Nucleus accumbens (tissue), 56 donors: ENCODE data around the gene VKORC1.
A peak's percentile ranks its signal among the peaks of the same experiment; 100 is the strongest.
"Not testable (repeated sequence)": the region's sequence is repeated elsewhere in the genome, so short reads cannot be mapped to it uniquely, and the experiment has no call there.

Experiments
- DNase-seq, 56 donors: peaks; one replicate each; lab custom pipeline; 2025; lab: John Stamatoyannopoulos, UW

The VKORC1 gene

DNA sequence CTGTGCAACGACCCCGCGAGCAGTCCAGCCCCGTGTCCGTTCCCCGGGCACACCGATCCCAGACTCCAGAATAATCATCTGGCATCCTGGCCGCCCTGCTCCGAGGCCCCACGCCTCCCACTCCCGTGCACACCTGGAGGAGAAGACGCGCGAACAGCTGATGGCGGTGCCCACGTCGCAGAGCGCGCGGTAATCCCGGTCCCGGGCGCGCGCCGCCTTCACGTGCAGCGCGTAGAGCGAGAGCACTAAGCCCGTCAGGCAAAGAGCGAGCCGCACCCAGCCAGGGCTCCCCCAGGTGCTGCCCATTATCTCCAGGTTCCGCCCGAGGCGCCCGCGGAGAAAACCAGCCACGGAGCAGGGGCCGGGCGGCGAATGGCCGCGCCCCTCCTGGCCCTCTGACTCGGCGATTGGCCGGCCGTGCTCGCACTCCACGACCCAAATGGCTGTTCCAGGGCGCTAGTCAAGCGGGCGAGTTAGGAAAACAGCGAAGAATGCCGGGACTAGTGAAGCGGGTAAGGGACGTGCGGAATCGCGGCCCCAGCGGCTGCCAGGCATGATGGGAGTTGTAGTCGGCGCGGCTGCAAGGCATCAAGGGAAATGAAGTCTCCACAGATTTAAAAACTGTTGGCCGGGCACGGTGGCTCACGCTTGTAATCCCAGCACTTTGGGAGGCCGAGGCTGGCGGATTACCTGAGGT lies at the start of gene VKORC1:
Gene VKORC1, minus strand, starts transcription at position 374 of the 697 bp plus-strand sequence. Its CDS starts 68 bp downstream, at position 306.
- peak; percentile 47 to 97 (median 90) for DNase-seq

DNA sequence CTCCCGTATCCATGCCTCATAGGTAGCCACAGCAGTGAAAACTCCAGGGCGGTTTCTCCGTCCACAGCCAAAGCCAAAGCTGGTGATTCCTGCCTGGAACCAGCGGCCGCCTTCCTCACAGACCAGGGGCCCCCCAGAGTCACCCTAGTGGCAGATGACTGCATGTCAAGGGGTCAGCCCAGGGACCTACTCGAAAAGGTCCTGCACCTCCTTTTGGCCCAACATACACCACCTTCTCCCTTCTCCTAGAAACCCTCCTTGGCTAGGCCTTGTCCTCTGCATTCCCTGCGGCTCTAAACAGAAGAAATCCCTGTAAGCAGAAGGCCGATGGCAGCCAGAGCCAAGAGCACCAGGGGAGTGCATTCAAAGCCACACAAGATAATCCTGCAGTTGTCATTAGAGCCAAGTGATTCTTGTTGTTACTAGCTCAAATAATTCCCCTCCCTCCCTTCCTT lies 49.1 kb upstream of the VKORC1 start:
- DNase-seq: no peak

DNA sequence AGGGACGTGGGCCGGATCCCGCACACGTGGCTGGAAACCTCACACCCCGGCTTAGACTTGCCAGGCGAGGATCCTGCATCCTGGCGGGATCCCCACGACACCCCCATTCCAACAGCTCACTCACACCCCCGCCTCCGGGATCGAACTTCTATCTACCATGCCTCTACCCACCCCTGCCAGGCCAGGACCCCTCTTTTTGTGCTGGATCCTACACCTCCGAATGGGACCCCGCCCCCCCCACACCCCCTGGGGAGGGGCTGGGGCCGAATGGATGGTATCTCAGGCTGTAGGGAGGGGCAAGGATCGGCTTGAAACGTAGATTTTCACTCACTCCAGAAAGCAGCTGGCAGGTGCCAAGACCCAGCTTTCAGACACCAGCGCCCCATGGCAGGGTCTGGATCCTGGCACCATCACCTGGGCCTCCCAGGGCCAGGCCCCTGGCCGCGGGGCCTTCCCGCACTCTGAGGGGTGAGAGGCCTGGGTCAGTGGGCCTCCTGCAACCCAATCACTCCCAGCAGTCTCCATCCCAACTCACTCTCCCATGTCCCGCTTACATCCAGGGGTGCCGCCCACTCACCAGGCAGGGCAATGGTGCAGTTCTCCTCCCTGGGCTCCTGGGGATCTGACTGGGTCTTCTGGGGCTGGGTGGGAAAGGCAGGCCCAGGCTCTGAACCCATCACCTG lies 48.6 kb upstream of the VKORC1 start:
- no peak for DNase-seq

DNA sequence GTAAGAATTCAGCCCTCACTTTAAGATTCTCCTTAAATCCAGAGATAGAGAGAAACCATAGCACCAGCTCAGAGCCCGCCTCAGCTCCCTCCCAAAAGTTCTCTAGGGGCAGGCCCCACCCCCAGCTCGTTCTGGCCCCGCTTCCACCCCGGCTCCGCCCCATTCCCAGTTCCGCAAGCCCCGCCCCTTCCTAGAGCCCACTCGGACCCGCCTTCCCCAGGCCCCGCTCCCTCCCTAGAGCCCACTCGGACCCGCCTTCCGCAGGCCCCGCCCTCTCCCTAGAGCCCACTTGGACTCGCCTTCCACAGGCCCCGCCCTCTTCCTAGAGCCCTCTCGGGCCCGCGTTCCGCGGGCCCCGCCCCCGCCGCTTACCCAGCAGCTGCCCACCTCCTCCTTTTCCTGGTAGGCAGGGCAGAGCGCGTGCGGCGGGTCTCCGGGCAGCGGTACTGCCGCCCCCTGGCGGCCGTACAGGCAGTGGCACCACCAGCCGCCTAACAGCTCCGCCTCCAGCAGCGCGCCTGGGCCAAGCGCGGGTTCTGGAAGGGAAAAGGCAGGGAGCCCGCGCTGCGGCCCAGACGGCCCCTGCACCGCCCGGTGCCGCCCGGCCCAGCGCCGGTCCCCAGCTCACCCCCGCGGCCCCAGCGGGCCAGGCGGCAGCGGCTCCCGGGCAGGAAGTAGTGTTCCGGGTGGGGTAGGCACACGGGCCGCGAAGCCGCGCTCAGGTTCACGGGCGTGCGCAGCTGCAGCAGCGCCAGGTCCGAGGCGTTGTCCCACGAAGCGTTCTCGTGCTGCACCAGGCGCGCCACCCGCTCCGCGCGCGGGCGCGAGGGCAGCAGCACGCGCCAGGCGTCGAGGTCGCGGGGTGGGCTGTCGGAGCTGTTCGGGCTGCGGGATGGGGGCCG lies 47.8 kb upstream of the VKORC1 start:
- DNase-seq: peak; percentile 71 to 99 (median 96)

DNA sequence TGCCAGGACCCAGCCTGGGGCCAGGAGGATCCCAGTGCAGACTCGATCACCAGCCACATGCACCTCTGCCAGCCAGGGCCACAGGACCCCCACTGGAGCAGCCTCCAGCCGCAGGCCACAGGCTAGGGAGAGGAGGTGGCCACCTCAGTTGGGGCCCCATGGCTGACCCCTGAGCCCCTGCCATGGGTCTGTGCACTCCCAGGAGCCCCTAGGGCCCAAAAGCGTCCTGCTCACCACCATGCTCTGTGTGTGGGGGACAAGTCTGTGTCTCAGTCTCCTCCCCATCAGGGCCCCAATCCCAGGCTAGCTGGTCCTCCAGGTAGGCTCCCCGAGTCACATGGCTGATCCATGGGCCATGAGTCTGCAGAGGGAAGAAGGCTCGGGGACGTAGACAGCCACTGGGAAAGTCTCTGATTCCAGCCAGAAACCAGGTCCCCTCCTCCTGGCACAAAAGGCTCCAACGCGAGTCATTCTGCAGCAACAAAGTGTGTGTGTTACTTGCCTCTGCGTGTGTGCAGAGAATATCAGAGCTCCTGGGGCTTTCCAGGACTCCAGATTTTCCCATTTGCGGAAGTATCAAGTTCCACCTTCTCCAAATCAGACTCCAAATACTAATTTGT lies 47.0 kb upstream of the VKORC1 start:
- DNase-seq: peak in 8 of 56 donors; percentile 20 to 58 (median 41)

DNA sequence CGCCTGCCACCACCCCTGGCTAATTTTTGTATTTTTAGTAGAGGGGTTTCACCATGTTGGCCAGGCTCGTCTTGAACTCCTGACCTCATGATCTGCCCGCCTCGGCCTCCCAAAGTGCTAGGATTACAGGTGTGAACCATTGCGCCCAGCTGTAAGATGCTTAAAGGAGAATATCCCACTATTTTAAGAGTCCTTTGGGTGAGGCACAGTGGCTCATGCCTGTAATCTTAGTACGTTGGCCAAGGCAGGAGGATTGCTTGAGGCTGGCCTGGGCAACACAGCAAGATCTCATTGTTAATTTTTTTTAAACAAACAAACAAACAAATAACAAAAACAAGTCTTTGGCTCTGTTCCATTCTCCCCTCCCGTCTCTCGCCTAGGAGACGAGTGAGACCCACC lies 46.5 kb upstream of the VKORC1 start:
- DNase-seq: not testable (repeated sequence)

DNA sequence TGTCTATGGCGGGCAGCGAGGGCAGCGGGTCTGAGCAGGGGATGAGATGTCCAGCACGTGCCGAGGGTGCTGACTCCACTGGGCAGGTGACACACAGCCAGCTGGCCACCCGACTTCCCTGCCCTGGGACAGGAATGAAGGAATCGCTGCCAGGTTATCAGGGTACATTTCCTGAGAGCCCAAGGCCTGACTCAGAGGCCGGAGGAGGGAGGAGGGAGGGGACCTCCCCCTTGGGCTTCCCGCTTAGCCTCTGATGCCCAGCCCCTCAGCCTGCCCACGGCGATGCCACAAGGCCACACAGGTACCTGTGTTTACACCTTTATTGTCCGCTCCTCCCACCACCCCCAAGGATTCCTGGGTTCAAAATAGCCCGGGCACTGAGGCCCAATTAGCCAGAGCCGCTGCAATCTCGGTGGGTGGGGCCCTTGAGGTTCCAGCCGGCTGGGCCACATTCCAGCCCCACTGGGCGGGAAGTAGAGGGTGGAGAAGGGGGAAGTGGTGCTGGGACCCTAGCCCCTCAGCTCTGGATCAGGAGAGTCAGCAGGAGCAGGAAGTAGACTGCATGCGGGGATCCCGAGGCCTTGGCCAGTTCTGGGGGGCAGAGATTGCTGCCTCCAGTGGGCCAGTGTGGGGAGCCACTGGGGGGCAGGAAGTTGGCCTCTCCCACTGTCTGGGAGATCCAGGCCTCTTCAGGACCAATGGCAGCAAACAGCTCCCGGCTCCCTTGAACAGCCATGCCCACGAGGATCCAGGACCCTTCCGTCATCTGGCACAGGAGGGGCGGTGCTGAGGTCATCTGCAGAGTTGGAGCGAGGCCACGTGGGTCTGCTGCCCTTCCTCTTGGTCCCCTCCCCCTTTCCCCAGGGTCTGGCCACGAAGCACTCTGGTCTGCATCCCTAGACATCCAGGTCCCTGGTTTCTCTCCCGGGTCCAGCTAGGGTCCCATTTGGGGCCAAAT lies 44.3 kb upstream of the VKORC1 start:
- DNase-seq: no peak

DNA sequence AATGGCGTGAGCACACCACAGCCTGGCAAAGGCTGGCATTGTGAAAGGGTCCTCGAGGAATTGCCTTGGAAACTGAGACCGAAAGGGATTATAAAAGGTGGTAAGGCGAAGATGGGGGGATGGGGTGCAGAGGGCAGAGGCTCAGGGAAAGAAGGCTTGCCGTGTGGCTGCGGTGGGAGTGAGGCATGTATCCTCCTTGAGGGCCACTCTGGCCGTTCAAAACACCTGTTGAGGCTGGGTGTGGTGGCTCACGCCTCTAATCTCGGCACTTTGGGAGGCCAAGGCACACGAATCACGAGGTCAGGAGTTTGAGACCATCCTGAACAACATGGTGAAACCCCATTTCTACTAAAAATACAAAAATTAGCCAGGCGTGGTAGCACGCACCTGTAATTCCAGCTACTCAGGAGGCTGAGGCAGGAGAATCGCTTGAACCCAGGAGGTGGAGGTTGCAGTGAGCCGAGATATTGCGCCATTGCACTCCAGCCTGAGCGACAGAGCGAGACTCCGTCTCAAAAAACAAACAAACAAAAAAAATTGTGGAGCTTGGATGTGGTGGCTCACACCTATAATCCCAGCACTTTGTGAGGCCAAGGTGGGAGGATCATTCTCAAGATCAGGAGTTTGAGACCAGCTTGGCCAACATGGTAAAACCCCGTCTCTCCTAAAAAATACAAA lies 42.4 kb upstream of the VKORC1 start:
- DNase-seq: not testable (repeated sequence)

DNA sequence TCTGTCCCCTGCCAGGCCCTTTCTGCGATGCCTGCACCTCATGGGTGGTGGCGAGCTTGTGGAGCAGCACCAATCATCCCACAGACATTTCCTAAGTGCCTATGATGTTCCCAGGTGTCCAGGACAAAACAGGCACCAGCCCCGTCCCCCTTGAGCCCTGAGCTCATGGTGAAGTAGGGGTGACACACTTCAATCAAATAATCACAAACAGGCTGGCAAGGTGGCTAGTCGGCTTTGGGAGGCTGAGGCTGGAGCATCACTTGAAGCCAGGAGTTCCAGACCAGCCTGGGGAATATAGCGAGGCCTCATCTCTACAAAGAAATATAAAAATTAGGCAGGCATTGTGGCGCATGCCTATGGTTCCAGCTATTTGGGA lies 41.7 kb upstream of the VKORC1 start:
- DNase-seq: no peak

DNA sequence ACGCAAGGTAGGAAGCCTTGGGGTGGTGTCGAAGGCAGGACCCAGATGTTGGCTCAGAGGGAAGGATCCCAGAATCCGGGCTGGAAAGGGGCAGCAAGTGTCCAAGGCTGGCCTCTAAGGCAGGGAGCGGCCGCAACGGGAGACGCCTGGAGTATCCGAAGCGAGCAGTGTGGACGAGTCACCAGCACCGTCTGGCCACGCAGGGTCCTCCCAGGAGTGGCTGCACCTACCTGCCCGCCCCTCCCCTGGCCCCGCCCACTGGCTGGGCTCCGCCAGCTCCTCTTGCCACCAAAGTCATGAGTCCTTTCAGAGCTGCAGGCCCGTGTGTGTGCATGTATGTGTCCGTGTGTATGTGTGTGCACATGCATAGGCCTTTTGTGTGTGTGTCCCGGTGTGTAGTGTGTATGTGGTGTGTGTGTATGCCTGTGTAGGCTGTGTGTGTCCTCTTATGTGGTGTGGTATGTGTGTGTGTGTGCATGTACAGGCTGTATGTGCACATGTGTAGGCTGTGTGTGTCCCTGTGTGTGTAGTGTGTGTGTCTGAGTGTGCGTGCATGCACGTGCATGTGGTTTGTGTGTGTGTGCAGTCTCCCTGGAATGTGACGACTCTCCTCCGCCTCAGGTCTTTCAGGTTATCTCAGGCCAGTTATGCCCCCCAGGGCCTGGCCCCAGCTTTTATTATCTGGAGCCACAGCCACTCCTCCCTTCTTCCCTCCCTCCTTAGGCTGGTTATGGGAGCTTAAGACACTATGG lies 41.1 kb upstream of the VKORC1 start, which contains the start of gene PRSS8:
Gene PRSS8, minus strand, starts transcription at position 193 of the 752 bp plus-strand sequence. CDS start 229 bp downstream, outside the sequence.
- peak in 1 of 56 donors; percentile 10 for DNase-seq

DNA sequence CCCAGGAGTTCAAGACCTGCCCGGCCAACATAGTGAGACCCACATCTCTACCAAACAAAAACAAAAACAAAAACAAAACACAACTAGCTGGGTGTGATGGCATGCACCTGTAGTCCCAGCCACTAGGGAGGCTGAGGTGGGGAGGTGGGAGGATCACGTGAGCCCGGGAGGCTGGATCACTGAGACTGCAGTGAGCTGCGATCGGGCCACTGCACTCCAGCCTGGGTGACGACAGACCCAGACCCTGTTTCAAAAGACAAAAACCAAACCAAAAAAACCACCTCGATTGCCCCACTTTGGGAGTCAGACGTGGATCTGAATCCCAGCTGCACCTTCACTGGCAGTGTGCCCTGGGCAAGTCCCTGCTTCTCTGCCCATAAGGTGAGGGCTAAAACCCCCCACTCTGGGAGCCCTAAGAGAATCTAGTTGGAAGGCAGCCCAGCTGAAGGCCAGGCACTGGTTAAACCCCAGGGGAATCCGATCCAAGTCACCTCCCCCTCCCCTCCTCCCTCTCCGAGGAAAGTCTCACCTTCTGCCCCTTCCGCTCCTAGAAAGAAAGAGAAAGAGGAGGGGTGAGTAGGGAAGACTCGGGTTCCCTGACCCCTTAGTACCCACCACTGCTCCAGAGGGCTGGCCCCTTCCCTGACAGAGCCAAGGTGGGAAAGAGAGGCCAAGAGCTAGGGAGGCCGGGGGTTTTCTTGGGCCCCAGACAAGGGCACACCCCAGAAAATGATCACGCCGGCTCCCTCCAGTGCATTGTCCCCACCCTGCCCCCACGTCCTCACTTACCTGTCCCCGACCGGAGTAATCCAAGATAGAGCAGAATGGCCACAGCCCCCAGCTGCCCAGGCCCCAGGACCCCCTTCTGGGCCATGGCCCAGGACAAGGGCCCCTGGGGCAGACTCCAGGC lies 40.3 kb upstream of the VKORC1 start:
- no peak for DNase-seq

DNA sequence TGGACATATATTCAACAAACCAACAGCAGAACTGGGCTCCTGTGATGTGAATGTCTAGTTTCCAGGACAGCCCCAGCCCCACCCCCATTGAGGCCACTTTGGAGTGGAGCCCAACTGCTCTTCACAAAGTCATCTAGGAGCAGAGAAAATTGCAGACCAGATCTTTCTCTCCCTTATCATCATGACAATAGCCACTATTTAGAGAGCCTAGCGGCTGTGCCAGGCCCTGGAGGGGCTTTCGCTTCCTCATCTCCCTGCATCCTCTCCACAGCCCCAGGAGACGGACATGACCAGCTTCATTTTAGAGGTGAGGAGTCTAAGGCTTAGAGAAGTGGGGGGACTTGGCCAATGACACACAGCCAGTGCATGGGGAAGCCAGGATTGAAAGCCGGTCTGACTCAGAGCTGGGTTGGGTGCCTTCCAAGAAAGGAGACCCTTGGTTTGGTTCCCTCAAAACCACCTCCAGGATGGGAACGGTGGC lies 39.5 kb upstream of the VKORC1 start:
- DNase-seq: no peak

DNA sequence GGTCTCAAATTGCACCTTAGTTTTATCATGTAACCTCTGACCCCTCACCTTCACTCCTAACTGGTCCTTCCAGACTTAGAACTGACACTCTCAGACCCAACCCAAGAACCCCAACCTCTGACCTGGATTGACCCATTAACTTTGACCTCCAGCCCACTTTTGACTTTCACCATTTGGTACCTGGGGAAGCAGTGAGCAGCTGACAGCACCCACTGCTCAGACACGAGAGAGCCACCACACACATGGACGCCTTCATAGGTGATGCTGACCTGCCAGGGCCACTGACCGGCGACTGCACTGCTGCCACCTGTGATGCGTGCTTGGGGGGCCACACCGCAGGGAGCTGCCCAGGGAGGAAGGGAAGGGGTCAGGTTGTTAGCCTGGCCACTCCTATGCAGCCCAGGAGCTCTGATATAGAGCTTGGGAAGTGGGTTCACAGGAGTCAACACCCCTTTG lies 38.5 kb upstream of the VKORC1 start:
- DNase-seq: no peak

DNA sequence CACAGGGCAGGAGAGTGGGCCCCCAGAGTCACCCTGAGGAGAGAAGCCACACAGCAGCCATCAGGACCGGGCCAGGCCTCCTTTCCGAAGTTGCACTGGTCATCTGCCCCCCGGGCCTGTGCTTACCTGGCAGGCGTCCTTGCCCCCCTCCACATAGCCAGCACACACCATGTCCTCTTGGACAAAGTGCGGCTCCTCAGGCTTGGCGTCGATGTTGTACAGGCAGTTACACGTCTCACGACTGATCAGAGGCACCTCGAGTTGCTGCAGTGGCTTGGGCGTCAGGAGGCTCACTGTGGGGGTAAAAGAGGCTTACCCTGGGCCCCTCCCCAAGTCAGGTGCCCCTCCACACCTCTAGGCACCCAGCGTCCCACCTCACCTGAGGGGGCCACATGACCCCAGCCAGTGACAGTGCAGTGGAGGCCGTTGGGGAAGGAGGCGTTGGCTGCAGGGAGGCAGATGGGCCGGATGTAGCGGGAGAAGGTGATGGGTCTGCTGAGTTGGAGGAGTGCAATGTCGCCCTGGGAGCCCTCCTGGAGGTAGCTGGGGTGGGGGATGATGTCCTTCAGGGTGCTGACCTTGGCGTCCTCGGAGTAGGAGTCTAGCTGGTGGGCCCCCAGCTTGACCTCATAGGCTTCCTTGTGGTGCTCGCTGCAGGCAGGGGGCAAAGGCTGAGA lies 37.8 kb upstream of the VKORC1 start:
- no peak for DNase-seq

DNA sequence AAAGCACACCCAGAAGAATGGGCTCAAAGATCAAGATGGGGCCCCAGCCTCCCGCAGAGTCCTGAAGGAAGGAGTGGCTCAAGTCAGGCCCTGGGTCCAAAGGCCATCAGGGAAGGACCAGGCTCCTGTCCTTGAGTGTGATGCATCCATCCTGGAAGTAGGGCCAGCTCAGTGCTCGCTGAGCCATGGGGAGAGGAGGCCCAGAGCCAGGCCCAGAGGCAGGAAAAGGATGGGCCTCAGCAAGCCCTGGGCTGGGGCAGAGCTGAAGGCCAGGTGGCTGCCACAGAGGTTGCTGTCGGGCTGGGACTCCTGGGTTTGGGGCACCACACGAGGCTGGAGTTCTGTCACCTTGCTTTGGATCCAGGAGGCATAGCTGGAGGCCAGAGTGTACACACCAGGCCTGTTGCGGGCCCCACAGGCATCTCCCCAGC lies 37.3 kb upstream of the VKORC1 start:
- DNase-seq: no peak

DNA sequence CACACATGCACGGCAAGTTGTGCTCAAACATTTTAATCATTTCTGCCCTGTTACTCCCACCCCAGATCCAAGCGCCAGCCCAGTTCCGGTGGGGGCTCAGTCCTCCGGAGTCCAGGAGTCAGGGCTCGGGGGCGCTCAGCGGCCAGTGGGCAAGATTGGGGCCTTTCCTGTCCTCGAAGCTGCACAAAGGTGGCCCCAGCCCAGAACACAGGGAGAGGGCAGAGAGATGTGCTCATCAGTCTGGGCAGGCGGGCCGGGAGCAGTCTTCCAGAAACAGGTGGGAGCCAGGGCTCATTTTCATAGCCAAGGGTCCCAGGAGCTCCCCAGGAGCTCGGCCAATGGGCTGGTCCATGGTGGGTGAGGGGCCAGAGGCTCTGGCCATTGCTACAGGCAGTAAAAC lies 36.8 kb upstream of the VKORC1 start:
- DNase-seq: no peak
